Activated CD8-positive, alpha-beta memory T cell treated with anti-CD3 and anti-CD28 coated beads, Interleukin-2, amount 50 U/mL, for 24 hours (primary cell): ENCODE results near the gene DNAJB7.
"Not testable (repeated sequence)": the region's sequence is repeated elsewhere in the genome, so short reads cannot be mapped to it uniquely, and the experiment has no call there.

Source experiments
- DNase-seq: peaks from one replicate; pipeline ENCODE4 v3.0.0-alpha.2; 2020; ENCODE audit errors: extremely low read depth

Gene DNAJB7

GRCh38 chr22:40862013-40862412 lies at the start of gene DNAJB7:
Gene DNAJB7 (minus strand): TSS chr22:40862113. CDS start chr22:40861994, 119 bp downstream.
- no peak for DNase-seq

DNA sequence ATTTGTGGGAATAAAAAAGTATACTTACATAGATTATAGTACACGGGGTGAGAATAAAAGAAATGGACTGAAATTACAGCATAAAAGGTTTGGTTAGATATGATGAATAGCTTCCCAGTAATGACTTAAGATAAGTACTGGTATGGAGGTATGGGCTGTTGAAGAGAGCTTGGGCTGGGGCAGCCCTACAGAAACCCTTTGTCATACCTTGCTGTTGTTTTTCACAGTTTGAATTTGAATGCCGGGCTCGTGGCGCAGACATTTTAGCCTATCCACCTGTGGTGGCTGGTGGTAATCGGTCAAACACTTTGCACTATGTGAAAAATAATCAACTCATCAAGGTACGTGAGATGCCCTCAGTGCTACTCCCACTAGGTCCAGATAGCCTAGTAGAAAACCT lies 47.0 kb upstream of the DNAJB7 start:
- no peak for DNase-seq

DNA sequence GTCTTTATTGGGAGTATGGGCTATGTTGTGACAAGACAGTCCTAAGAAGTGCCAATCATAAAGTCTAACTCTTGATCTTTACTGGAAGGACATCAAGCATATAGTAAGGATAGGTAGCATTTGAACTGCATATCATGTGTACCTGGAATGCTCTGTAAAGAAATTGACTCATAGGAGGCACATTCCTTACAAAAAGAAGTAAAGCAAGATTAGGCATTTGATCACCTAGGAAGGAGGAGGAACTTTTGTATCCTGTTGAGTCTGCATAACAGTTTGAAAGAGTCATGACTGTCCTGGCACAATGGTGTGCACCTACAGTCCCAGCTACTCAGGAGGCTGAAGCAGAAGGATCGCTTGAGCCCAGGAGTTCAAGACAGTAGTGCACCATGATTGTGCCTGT lies 42.2 kb upstream of the DNAJB7 start:
- DNase-seq: no peak

DNA sequence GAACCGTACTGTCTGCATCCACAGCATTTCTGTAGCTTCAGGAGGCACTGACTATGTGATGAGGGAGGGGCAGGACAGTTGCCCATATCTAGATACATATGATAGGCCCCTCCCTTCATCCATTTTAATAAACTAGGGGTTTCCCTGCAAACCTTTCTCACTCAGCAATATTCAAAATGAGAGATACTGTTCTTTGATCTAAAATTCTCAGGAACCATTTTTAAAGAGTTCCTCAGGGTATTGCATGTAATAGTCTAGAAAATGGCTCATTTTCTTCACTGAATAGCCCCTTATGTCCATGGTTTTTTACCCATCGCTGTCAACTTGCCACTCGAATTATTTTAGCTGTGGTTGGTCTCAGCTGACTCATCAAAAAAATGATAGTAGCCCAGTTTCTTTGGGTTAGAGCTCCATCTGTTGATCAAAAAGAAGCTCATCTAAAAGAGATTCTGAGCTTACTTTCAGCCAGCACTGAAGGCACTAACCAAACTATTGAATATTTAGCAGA lies 37.0 kb upstream of the DNAJB7 start:
- no peak for DNase-seq

- no peak for DNase-seq
These were observed 32.5 kb upstream of the DNAJB7 start for GRCh38 chr22:40894417-40894816.

- no peak for DNase-seq
These were observed 29.0 kb upstream of the DNAJB7 start for GRCh38 chr22:40890881-40891280.

- DNase-seq: no peak
These were observed 27.2 kb upstream of the DNAJB7 start for GRCh38 chr22:40889116-40889515.

- DNase-seq: no peak
These were observed 17.0 kb upstream of the DNAJB7 start for GRCh38 chr22:40878922-40879321.

DNA sequence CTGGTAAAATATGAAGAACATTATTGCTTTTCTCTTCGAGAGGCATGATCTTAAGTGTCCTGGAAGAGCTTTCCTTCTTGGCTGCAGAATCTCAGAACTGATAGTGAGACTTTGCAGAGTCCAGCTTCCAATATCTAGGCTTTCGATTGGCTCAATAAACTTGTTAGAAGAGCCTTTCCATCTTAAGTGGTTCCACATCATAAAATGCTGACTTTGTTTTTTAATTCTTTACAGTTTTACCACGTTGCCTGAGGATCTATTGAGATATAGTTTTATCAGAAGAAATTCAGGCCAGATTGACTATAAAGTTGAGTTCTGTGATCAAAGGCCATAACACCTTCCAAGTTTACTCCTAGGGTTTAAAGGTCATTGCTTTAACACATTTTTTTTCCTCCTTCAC lies 15.6 kb upstream of the DNAJB7 start:
- DNase-seq: no peak

- no peak for DNase-seq
These were observed 15.0 kb upstream of the DNAJB7 start for GRCh38 chr22:40876907-40877306.

- no peak for DNase-seq
These were observed 13.2 kb upstream of the DNAJB7 start for GRCh38 chr22:40875111-40875510.

DNA sequence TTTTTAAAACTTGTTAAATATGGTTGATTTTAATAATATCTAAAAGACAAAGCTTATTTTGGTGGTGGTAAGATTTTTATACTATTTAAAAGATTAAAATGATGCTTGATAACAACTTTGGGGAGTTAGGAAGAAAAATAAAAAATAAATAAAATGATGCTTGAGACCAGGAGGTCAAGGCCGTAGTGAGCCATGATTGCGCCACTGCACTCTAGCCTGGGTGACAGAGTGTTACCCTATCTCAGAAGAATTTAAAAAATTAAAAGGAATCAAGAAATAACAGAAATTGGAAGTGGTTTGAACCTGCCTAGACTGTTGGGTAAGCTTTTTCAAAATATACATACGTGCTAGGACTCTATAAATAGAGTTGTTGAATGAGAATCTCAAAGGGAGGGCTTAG lies 12.1 kb upstream of the DNAJB7 start:
- DNase-seq: no peak

DNA sequence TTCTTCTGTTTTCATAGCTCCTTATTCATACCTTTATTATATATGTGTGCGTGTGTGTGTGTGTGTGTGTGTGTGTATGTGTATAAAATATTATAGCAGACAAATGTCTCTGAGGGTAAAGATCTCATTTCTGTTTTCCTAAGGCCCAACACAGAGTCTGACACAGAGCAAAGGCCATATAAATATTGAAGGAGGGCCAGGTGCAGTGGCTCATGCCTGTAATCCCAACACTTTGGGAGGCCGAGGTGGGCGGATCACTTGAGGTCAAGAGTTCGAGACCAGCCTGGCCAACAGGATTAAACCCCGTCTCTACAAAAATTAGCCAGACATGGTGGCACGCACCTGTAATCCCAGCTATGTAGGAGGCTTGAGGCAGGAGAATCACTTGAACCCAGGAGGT lies 6.5 kb upstream of the DNAJB7 start:
- DNase-seq: not testable (repeated sequence)

GRCh38 chr22:40867109-40867508 lies 5.2 kb upstream of the DNAJB7 start:
- DNase-seq: no peak

GRCh38 chr22:40862537-40862936 lies 624 bp upstream of the DNAJB7 start:
- no peak for DNase-seq

GRCh38 chr22:40857309-40857855 lies 4.5 kb downstream of the DNAJB7 start:
- DNase-seq: no peak

DNA sequence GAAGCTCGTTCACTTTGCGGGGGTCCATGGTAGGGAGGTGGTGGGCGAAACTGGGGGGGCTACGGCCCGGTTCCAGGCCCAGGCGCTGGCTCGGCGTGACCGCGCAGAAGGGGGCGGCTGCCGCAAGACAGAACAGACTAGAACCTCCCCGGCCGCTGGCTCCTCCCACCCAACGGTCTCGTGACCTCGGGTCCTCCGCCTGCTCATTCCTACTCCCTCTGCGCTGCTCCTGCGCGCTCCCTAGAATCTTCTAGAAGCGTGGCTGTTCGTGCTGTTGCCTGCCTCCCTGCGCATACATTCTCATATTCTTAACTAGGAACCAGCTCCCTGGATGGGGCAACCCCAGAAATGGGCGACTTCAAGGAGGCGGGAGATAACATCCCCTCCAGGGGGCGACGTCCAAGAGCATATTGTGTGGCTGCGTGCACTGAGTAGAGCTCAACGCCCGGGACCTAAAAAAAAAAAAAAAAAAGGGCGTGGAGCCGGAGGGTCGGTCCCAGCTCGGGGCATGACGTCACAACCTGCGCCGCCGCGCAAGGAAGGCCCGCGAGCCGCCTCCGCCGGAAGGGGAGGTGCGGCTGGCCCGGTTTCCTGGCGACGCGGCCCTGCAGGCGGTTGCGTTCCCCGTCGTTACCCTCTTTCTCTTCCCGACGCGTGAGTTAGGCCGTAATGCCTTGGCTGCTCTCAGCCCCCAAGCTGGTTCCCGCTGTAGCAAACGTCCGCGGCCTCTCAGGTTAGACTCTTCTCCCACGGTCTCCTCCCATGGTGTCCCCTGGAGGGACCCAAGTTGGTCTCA lies 5.2 kb downstream of the DNAJB7 start, which contains the start of the genes ST13 and XPNPEP3:
ST13 (minus strand) TSS at position 127 of the 796 bp plus-strand sequence; CDS start at position 28, 99 bp downstream.
XPNPEP3 (plus strand) TSS at position 636 of the 796 bp plus-strand sequence; CDS start at position 670, 34 bp downstream.
- DNase-seq: peak; percentile 96

DNA sequence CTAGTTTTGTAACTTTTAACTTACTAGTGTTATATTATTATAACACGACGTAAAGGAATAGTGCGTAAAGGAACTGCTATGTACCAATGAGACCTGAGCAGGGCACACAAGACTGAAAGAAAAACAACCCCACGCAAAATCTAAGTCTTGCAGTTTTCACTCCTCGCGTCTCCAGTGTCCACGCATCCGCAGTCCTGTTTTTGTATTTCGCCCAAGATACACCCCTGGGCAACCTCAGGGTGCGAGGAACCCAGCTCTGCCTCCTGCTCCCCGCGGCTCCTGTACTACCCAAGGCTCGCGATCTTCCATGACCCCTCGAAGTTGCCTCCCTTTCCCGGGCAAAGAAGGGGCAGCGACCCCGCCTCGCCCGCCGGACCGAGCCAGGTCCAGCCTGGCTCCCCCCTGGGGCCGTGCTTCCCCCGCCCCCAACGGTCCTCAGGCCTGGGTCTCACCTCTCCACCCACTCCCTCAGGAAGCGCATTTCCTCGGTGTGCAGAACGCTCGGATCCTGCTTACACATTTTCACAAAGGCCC lies 5.9 kb downstream of the DNAJB7 start:
- no peak for DNase-seq

DNA sequence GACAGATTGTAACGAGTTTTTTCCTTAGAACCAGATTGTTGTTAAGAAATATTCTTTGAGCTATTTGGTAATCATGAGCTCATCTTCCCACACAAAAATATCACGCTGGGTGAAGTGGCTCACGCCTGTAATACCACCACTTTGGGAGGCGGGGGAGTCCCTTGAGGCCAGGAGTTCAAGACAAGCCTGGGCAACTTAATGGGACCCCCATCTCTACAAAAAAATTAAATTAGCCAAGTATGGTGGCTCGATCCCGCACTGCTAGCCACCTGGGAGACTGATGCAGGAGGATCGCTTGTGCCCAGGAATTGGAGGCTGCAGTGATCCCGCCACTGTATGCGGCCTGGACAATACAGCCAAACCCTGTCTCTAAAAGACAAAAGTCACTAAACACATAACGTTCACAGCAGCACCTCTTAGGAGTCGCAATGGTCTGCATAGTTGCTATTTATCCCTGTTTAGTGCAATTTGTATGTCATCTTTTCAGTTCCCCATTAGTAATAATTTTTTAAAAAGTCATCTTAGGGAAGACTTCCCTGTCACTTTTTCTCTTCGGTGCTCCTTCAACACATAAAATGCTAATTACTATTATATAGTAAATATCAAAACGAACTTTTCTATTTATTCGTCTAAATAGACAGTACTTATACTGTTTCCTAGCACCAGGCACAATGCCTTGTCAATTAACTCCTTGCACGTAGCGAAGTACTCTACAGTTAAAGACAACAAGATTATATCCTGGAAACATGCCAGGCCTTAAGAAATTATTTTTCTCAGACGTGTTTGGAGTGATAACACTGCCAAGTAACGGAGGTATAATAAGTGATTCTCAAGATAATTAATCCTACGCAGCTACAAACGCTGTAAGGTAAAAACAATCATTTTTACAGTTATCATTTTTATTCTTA lies 6.6 kb downstream of the DNAJB7 start:
- no peak for DNase-seq

GRCh38 chr22:40853961-40854360 lies 8.0 kb downstream of the DNAJB7 start:
- DNase-seq: no peak

GRCh38 chr22:40853333-40853732 lies 8.6 kb downstream of the DNAJB7 start:
- no peak for DNase-seq

GRCh38 chr22:40845816-40846215 lies 16.1 kb downstream of the DNAJB7 start:
- not testable (repeated sequence) for DNase-seq
